MCF 10A (cell line): ENCODE measurements around the gene OCEL1. TPM values are rescaled to one million over a fixed set of nuclear protein-coding genes. Genes with fewer than 3 reads are reported as not detected.
A peak's percentile ranks its signal among the peaks of the same experiment; 100 is the strongest.

Experiments
- BruUV-seq: library from RNA; stranded (reverse); fragments of 400-500 nt; replicated peaks from 2 replicates; lab custom pipeline; 2021; lab: Mats Ljungman, UMichigan
- CTCF ChIA-PET: fragments of 300-600 bp; sonication (Branson Sonifier 250); formaldehyde crosslinking; extraction: SDS; loops from one replicate; lab custom pipeline; 2021; ENCODE audit warnings: antibody characterized with exemption, inconsistent platforms; lab: Yijun Ruan, JAX
- POLR2A ChIA-PET: fragments of 300-600, 350-650 bp; sonication (Branson Sonifier 250); formaldehyde crosslinking; extraction: SDS; loops from one replicate; lab custom pipeline; 2020; ENCODE audit warnings: antibody characterized with exemption, inconsistent platforms; lab: Yijun Ruan, JAX
- DNase-seq: peaks from one replicate; pipeline ENCODE4 v3.0.0-alpha.2; 2018; ENCODE audit not compliant: unreplicated experiment
- H3K27ac Mint-ChIP-seq: one replicate; pipeline ENCODE4 v1.8.0; 2022; ENCODE audit warnings: mild to moderate bottlenecking, low read depth, mixed read lengths; ENCODE audit not compliant: unreplicated experiment
- H3K27me3 Mint-ChIP-seq: one replicate; pipeline ENCODE4 v1.8.0; 2022; ENCODE audit warnings: mixed read lengths; ENCODE audit not compliant: insufficient read depth, unreplicated experiment
- H3K36me3 Mint-ChIP-seq: one replicate; pipeline ENCODE4 v1.8.0; 2022; ENCODE audit warnings: mild to moderate bottlenecking, moderate library complexity, mixed read lengths; ENCODE audit not compliant: insufficient read depth, unreplicated experiment
- H3K4me1 Mint-ChIP-seq: one replicate; pipeline ENCODE4 v1.8.0; 2022; ENCODE audit warnings: mixed read lengths; ENCODE audit not compliant: insufficient read depth, unreplicated experiment
- H3K4me3 Mint-ChIP-seq: one replicate; pipeline ENCODE4 v1.8.0; 2022; ENCODE audit warnings: mild to moderate bottlenecking, moderate library complexity, mixed read lengths; ENCODE audit not compliant: unreplicated experiment
- H3K9me3 Mint-ChIP-seq: one replicate; pipeline ENCODE4 v1.8.0; 2022; ENCODE audit warnings: mixed read lengths; ENCODE audit not compliant: unreplicated experiment
- intact Hi-C: fragments of 100-400 bp; cut with micrococcal nuclease; formaldehyde crosslinking; loops from 2 replicates; pipeline ENCODE4 v1.14.1; 2022
- total RNA-seq: library from RNA; stranded (reverse); gene quantifications from 2 replicates; pipeline ENCODE4 v1.2.3, GENCODE V29; 2022
- TF ChIP-seq, protein P1 (sequence below): fragments of 200-600 bp; IDR thresholded peaks from one replicate; pipeline ENCODE4 v1.8.0; 2022; ENCODE audit warnings: antibody characterized with exemption, mild to moderate bottlenecking; ENCODE audit not compliant: unreplicated experiment

The OCEL1 gene
- total RNA-seq, 1 experiment from 2014 or later = 14.3 TPM

DNA sequence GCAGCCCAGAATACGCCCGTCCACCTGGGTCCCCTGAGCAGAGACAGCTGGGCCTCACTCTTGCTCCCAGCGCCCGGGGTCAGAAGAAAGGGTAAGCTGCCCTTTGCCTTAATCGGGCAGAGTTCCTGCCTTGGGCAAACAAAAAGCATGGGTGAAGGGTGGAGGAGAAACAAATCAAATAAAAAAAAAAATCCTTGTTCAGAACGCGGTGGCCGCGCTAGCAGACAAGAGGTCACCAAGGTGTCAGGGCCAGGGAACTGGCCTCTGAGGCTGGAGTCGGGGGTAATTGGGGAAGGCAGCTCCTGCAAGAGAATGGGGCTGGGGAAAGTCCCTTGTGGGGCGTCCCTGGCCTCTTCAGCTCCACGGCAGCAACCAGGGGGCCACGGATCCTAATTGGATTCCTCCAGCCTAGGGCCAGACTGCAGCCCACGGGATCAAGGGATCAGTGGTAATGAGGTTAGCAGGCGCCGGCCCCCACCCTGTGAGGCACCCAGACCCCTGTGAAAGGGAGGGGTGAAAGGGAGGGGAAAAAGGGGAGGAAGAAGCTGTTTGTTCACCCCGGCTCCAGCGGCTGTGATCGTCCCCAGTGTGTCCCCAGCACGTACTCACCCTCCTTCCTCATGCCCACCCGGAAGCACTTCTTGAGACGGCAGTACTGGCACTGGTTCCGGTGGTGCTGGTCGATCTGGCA, 14.2 kb downstream of the OCEL1 start:
- ChIA-PET POLR2A (interaction anchor here (0.5 to 1.4 kb wide), 2 partner anchors 25 to 1711 kb away, joined by 3 to 5 read pairs; partner anchors contain the start of gene USE1), CTCF (interaction anchor here (0.6 kb wide), 2 partner anchors 9 to 17 kb away, joined by 3 to 4 read pairs; no protein-coding TSS in a partner anchor)
- Mint-ChIP-seq H3K27me3 (no peaks in the 10 kb centered on the region), H3K4me3 (no peak overlapping the region), H3K9me3 (no peaks in the 10 kb centered on the region), H3K27ac (no peak overlapping the region), H3K4me1 (peaks cover 16% of the 10 kb centered on the region), H3K36me3 (peaks cover 38% of the 10 kb centered on the region)
- TF ChIP-seq, protein P1, sequence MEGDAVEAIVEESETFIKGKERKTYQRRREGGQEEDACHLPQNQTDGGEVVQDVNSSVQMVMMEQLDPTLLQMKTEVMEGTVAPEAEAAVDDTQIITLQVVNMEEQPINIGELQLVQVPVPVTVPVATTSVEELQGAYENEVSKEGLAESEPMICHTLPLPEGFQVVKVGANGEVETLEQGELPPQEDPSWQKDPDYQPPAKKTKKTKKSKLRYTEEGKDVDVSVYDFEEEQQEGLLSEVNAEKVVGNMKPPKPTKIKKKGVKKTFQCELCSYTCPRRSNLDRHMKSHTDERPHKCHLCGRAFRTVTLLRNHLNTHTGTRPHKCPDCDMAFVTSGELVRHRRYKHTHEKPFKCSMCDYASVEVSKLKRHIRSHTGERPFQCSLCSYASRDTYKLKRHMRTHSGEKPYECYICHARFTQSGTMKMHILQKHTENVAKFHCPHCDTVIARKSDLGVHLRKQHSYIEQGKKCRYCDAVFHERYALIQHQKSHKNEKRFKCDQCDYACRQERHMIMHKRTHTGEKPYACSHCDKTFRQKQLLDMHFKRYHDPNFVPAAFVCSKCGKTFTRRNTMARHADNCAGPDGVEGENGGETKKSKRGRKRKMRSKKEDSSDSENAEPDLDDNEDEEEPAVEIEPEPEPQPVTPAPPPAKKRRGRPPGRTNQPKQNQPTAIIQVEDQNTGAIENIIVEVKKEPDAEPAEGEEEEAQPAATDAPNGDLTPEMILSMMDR = no peak
- DNase-seq = no peak
- BruUV-seq = no TSS peak
- intact Hi-C loops = no loop called here

DNA sequence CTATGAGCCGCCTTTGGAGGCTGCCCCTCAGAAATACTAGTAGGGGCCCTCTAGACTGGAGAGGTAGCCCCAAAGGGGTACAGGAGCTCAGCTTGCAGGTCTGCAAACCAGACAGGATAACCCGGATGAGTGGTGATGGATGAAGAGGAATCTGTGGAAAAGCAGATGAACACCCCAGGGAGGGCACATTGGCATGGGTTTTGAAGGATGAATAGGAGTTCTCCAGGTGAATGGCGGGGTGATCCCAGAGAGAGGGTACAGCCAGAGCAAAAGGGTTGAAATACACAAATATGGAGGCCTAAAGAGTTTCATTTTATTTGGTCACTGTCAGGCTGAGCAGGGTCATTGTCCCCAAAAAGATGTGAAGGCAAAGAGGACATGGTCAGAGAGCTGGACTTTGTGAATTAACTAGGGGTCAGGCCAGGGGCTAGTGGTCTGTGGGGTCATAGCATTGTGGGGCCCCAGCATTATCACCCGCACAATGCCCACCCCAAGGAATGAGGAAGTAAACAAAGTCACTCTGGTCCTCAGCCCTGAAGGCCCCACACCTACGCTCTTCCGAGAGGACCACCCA, 14.9 kb downstream of the OCEL1 start:
- TF ChIP-seq, protein P1 = no peak
- Mint-ChIP-seq H3K4me3 (no peak overlapping the region), H3K36me3 (peaks cover 38% of the 10 kb centered on the region), H3K27ac (no peak overlapping the region), H3K4me1 (peaks cover 16% of the 10 kb centered on the region), H3K9me3 (no peaks in the 10 kb centered on the region), H3K27me3 (no peaks in the 10 kb centered on the region)
- POLR2A ChIA-PET = interaction anchor here (0.6 to 4.3 kb wide), 6 partner anchors 15 to 581 kb away, joined by 3 to 34 read pairs (median 4); partner anchors contain the start of genes BABAM1, OCEL1, SMIM7 and USE1
- CTCF ChIA-PET = interaction anchor here (0.6 kb wide), 1 partner anchor 45 kb away, joined by 3 read pairs; no protein-coding TSS in a partner anchor
- no peak for DNase-seq
- intact Hi-C loops = no loop called here
- BruUV-seq = no TSS peak

DNA sequence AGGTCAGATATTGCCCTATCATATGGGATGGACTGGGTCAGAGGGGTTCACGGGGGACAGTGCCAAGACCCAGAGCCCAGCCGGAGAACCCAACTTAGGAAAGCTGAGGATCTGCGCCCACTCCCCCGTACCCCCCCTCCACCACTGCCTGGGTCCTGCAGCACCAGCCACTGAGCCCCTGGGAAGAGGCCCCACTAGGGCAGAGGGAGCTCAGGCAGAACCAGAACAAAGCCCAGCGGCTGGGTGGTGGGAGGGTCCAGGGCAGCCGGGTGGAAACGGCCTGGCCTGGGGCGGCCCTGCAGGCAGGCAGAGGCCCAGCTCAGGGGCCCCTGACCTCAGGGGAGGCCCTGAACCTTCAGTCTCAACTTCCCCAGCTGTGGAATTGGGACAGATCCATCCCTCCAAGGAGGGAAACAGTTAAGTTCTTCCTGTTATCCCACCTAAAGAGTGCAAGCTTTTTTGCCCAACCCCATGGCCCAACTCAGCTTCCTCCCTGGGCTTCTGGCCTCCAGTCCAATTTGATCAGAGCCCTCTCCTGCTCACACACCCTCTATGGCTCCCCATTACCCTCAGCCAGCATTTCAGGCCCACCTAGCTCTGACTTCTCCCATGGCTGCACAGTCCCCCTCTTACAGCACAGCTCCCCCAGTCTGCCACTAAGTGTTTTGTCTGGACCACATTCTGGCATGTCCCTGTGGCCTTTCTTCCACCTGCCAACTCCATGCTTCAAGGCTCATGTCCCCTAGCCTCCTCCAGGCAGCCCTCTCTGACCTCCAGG, 16.6 kb downstream of the OCEL1 start:
- BruUV-seq = no TSS peak
- Mint-ChIP-seq H3K4me1 (peaks cover 33% of the 10 kb centered on the region), H3K9me3 (no peaks in the 10 kb centered on the region), H3K36me3 (peaks cover 40% of the 10 kb centered on the region), H3K27ac (peak overlapping the region; percentile 93), H3K27me3 (no peaks in the 10 kb centered on the region), H3K4me3 (peak overlapping the region; percentile 89)
- no peak for DNase-seq
- POLR2A ChIA-PET = interaction anchor here (1.1 to 4.3 kb wide), 9 partner anchors 7 to 167 kb away, joined by 3 to 34 read pairs (median 8); partner anchors contain the start of genes BABAM1, DDA1, HAUS8 and MYO9B
- TF ChIP-seq, protein P1 = no peak
- CTCF ChIA-PET = interaction anchor here (0.6 to 1.6 kb wide), 6 partner anchors 16 to 618 kb away, joined by 3 to 8 read pairs (median 4); no protein-coding TSS in a partner anchor
- intact Hi-C loops = no loop called here
